MM.1S (cell line): ENCODE data around the gene MYH7B.

Experiments used
- CTCF ChIP-seq: fragments of 300-600 bp; sonication (generic); IDR thresholded peaks from 2 replicates; pipeline ENCODE4 v1.5.1; 2016; ENCODE audit warnings: antibody characterized with exemption, low read length, mixed read lengths
- EZH2phosphoT487 ChIP-seq: fragments of 300-600 bp; sonication (generic); IDR thresholded peaks from 2 replicates; pipeline ENCODE4 v1.6.1; 2018; ENCODE audit warnings: antibody characterized with exemption, low read length

- TF ChIP-seq CTCF = no peak
- TF ChIP-seq EZH2phosphoT487 = no peak
Measured at GRCh38 chr20:34996243-34997028, 40.8 kb downstream of the MYH7B start.
